ENCODE measurements around the gene RITA1.

- TF ChIP-seq, protein P1, sequence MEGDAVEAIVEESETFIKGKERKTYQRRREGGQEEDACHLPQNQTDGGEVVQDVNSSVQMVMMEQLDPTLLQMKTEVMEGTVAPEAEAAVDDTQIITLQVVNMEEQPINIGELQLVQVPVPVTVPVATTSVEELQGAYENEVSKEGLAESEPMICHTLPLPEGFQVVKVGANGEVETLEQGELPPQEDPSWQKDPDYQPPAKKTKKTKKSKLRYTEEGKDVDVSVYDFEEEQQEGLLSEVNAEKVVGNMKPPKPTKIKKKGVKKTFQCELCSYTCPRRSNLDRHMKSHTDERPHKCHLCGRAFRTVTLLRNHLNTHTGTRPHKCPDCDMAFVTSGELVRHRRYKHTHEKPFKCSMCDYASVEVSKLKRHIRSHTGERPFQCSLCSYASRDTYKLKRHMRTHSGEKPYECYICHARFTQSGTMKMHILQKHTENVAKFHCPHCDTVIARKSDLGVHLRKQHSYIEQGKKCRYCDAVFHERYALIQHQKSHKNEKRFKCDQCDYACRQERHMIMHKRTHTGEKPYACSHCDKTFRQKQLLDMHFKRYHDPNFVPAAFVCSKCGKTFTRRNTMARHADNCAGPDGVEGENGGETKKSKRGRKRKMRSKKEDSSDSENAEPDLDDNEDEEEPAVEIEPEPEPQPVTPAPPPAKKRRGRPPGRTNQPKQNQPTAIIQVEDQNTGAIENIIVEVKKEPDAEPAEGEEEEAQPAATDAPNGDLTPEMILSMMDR (IDR thresholded peaks at IDR 0.05): no peak
- TF ChIP-seq POLR2A (IDR thresholded peaks at IDR 0.05; ENCODE audit: low read depth) (no peak), POLR2AphosphoS5 (IDR thresholded peaks at IDR 0.05) (no peak), EP300 (IDR thresholded peaks at IDR 0.05) (no peak)
Observed at GRCh38 chr12:113162102-113163029, 23.2 kb upstream of the RITA1 start.

All from esophagus muscularis mucosa (tissue), 4 donors.